HepG2 (cell line): ENCODE results near the gene CRYAB. TPM values are rescaled to one million over a fixed set of nuclear protein-coding genes. Genes with fewer than 3 reads are reported as not detected.

Source experiments
- ETV5 ChIP-seq: IDR thresholded peaks from 2 replicates; pipeline ENCODE4 v1.6.1; 2018; ENCODE audit warnings: missing biosample characterization, missing genetic modification reagents, inconsistent platforms, borderline replicate concordance
- KDM5A ChIP-seq: fragments of 200-600 bp; sonication (generic); IDR thresholded peaks from 2 replicates; pipeline ENCODE4 v1.7.0; 2018; ENCODE audit warnings: antibody characterized with exemption, mild to moderate bottlenecking, low read length, borderline replicate concordance
- KLF6 ChIP-seq: IDR thresholded peaks from 2 replicates; pipeline ENCODE4 v1.8.0; 2016; ENCODE audit warnings: missing biosample characterization, missing genetic modification reagents
- MTF1 ChIP-seq: sonication (generic); formaldehyde crosslinking; IDR thresholded peaks from 2 replicates; pipeline ENCODE4 v1.5.0; 2020; ENCODE audit warnings: missing genetic modification reagents
- NFKBIZ ChIP-seq: IDR thresholded peaks from 2 replicates; pipeline ENCODE4 v1.6.1; 2018; ENCODE audit warnings: missing genetic modification reagents, missing compliant biosample characterization
- PLSCR1 ChIP-seq: sonication (generic); formaldehyde crosslinking; IDR thresholded peaks from 2 replicates; pipeline ENCODE4 v1.5.0; 2020; ENCODE audit warnings: missing genetic modification reagents, mild to moderate bottlenecking, borderline replicate concordance
- ZBTB1 ChIP-seq: sonication (generic); formaldehyde crosslinking; IDR thresholded peaks from 2 replicates; pipeline ENCODE4 v1.4.0; 2020; ENCODE audit warnings: missing genetic modification reagents, borderline replicate concordance
- ZBTB40 ChIP-seq, 2 experiments: fragments of 450-650 bp in 1 of 2; sonication (generic) in 1 of 2; formaldehyde crosslinking in 1 of 2; IDR thresholded peaks; 2 replicates each; pipeline versions ENCODE4 v1.6.1 to v1.8.0; 2016 to 2022; ENCODE audit warnings: antibody characterized with exemption in 1 of 2, mild to moderate bottlenecking in 1 of 2, missing genetic modification reagents in 1 of 2
- ZNF280B ChIP-seq: sonication (generic); formaldehyde crosslinking; IDR thresholded peaks from 2 replicates; pipeline ENCODE4 v1.5.0; 2020; ENCODE audit warnings: missing genetic modification reagents, mild to moderate bottlenecking, borderline replicate concordance
- ZNF33A ChIP-seq: sonication (generic); formaldehyde crosslinking; IDR thresholded peaks from 2 replicates; pipeline ENCODE4 v1.5.1; 2020; ENCODE audit warnings: missing genetic modification reagents, mild to moderate bottlenecking, moderate library complexity, borderline replicate concordance
- ZNF34 ChIP-seq: sonication (generic); formaldehyde crosslinking; IDR thresholded peaks from 2 replicates; pipeline ENCODE4 v1.4.0; 2020; ENCODE audit warnings: mild to moderate bottlenecking, missing genetic modification reagents, borderline replicate concordance
- ZNF503 ChIP-seq: sonication (generic); formaldehyde crosslinking; IDR thresholded peaks from 2 replicates; pipeline ENCODE4 v1.4.0; 2020; ENCODE audit warnings: missing genetic modification reagents
- ZNF572 ChIP-seq: sonication (generic); formaldehyde crosslinking; IDR thresholded peaks from 2 replicates; pipeline ENCODE4 v1.5.1; 2020; ENCODE audit warnings: mild to moderate bottlenecking, missing genetic modification reagents
- ZNF652 ChIP-seq: IDR thresholded peaks from 2 replicates; pipeline ENCODE4 v1.6.1; 2016; ENCODE audit warnings: low read depth, borderline replicate concordance
- ZNF7 ChIP-seq: IDR thresholded peaks from 2 replicates; pipeline ENCODE4 v1.6.1; 2016; ENCODE audit warnings: missing biosample characterization, missing genetic modification reagents
- polyA plus RNA-seq, 8 experiments: library from polyadenylated mRNA; depleted of rRNA in 3 of 8; stranded (reverse) in 7 of 8; unstranded in 1 of 8; fragments of >200 nt; fragmentation: Illumina TruSeq in 4 of 8; extraction: Trizol in 4 of 8; gene quantifications; 2 replicates each; pipeline versions ENCODE4 v1.2.1 to v1.2.3, GENCODE V29; 2011 to 2016; ENCODE audit warnings: low read depth in 4 of 8, missing spikeins in 1 of 8, mixed read lengths in 1 of 8; ENCODE audit not compliant: insufficient read depth in 1 of 8
- total RNA-seq, 5 experiments: library from RNA; depleted of rRNA; stranded (reverse); fragments of >200 nt; fragmentation: Illumina TruSeq; extraction: Trizol; gene quantifications; 2 replicates each; pipeline ENCODE4 v1.2.3, GENCODE V29; 2016; ENCODE audit warnings: low read depth in 1 of 5

The CRYAB gene
- total and polyA plus RNA-seq, 2 of the 13 experiments (the other 11 are each of a cell fraction or from before 2014, with no cell fraction given) = 0.55 to 1.1 TPM

GRCh38 chr11:111870886-111871692 lies 40.5 kb downstream of the CRYAB start, which contains the start of gene ALG9 (continued):
- TF ChIP-seq ZBTB40 (IDR thresholded peaks at IDR 0.05) (no peak), ZBTB40 (CRISPR knock-in tag; IDR thresholded peaks at IDR 0.05) (peak; percentile 53; the same call in 1 of the 2 replicates), ZNF652 (CRISPR knock-in tag) (no peak), ETV5 (no peak), ZNF34 (CRISPR knock-in tag) (no peak), ZBTB1 (CRISPR knock-in tag) (no peak), PLSCR1 (CRISPR knock-in tag) (no peak), MTF1 (no peak), ZNF7 (CRISPR knock-in tag) (no peak), KDM5A (peak; percentile 94), KLF6 (CRISPR knock-in tag) (0 out of 2 replicates have a peak, but pooled peaks have one; percentile 51), ZNF33A (CRISPR knock-in tag) (no peak), ZNF572 (CRISPR knock-in tag) (no peak), ZNF503 (CRISPR knock-in tag) (0 out of 2 replicates have a peak, but pooled peaks have one; percentile 36), ZNF280B (CRISPR knock-in tag) (no peak), NFKBIZ (CRISPR knock-in tag) (no peak)
